GM23248 (cell line): ENCODE results near the gene EPHA5.

ENCODE experiments used
- EZH2 ChIP-seq: fragments of 200-600 bp; sonication (generic); IDR thresholded peaks from 2 replicates; pipeline ENCODE4 v1.6.1; 2018; ENCODE audit warnings: antibody characterized with exemption, mild to moderate bottlenecking; ENCODE audit not compliant: insufficient read depth, poor library complexity, severe bottlenecking
- EZH2phosphoT487 ChIP-seq: fragments of 200-600 bp; sonication (generic); IDR thresholded peaks from 2 replicates; pipeline ENCODE4 v1.6.1; 2018; ENCODE audit warnings: antibody characterized with exemption, moderate library complexity, mild to moderate bottlenecking, low read depth; ENCODE audit not compliant: insufficient read depth

DNA sequence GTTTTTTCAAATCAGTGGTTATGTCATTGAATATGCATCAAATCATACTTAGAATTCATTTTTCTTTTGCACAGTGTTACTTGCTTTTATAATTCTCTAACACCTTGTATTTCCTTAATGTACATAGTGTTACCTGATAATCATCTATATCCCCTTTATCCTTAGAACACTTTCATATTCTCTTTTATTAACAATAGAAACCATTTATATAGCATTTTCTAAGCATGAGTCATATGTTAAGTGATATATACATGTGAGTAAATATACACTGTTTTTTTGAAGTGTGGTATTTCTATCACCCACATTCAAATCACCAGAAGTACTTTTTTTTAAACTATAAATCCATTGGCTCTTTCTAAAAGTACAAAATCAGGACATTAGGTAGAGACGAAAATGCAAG, 15.3 kb downstream of the EPHA5 start:
- TF ChIP-seq EZH2 (no peak), EZH2phosphoT487 (no peak)
